Measurements from ENCODE around the gene CAMK1D.
A peak's percentile ranks its signal among the peaks of the same experiment; 100 is the strongest.
"Not testable (repeated sequence)": the region's sequence is repeated elsewhere in the genome, so short reads cannot be mapped to it uniquely, and the experiment has no call there.

Gene CAMK1D

GRCh38 chr10:12542133-12542670 is 192.9 kb downstream of the CAMK1D start:
- ATAC-seq (ENCODE audit: insufficient read depth, low read depth): no peak

GRCh38 chr10:12543589-12543988 is 194.2 kb downstream of the CAMK1D start:
- no peak overlapping the region for H2AFZ ChIP-seq (ENCODE audit: low read depth, low read length)
- H3K4me3 ChIP-seq (ENCODE audit: low read depth in 1 of 2, low read length in 2 of 2): no peak overlapping the region
- no peaks in the 10 kb centered on the region; the same call in 1 of the 2 replicates for H4K20me1 ChIP-seq (ENCODE audit: insufficient read depth, low read length)
- H3K36me3 ChIP-seq (ENCODE audit: insufficient read depth, low read length): no peaks in the 10 kb centered on the region
- H3K9ac ChIP-seq (ENCODE audit: low read depth, low read length): no peak overlapping the region
- no peaks in the 10 kb centered on the region for H3K9me3 ChIP-seq (ENCODE audit: insufficient read depth, low read length, severe bottlenecking)
- no peaks in the 10 kb centered on the region for H3K79me2 ChIP-seq (ENCODE audit: insufficient read depth, low read length)
- H3K27ac ChIP-seq (ENCODE audit: low read length): no peak overlapping the region
- peaks cover 14% of the 10 kb centered on the region for H3K4me1 ChIP-seq (ENCODE audit: insufficient read depth, low read length)
- H3K4me2 ChIP-seq (ENCODE audit: insufficient read depth, low read length): no peak overlapping the region
- DNase-seq (no peak), ATAC-seq (ENCODE audit: insufficient read depth, low read depth) (no peak)
- no peak for TF ChIP-seq EZH2 (IDR thresholded peaks at IDR 0.05; ENCODE audit: borderline replicate concordance, low read depth, low read length, severe bottlenecking)
- TF ChIP-seq CTCF (IDR thresholded peaks at IDR 0.05; ENCODE audit: borderline replicate concordance, extremely low read depth, low read length, poor library complexity, severe bottlenecking): no peak
- no peaks in the 10 kb centered on the region for H3K27me3 ChIP-seq (ENCODE audit: insufficient read depth, low read length, poor library complexity)

More at GRCh38 chr10:12542133-12542670, 192.9 kb downstream of the CAMK1D start:
- Histone ChIP-seq H3K36me3 (ENCODE audit: insufficient read depth, low read length) (no peaks in the 10 kb centered on the region), H3K9me3 (ENCODE audit: insufficient read depth, low read length, severe bottlenecking) (no peaks in the 10 kb centered on the region), H3K27me3 (ENCODE audit: insufficient read depth, low read length, poor library complexity) (no peaks in the 10 kb centered on the region), H4K20me1 (ENCODE audit: insufficient read depth, low read length) (no peaks in the 10 kb centered on the region), H3K27ac (ENCODE audit: low read length) (no peak overlapping the region), H3K79me2 (ENCODE audit: insufficient read depth, low read length) (no peaks in the 10 kb centered on the region), H2AFZ (ENCODE audit: low read depth, low read length) (no peak overlapping the region), H3K4me2 (ENCODE audit: insufficient read depth, low read length) (no peak overlapping the region), H3K4me3 (ENCODE audit: low read depth in 1 of 2, low read length in 2 of 2) (no peak overlapping the region), H3K4me1 (ENCODE audit: insufficient read depth, low read length) (peaks cover 5% of the 10 kb centered on the region), H3K9ac (ENCODE audit: low read depth, low read length) (no peak overlapping the region)
- TF ChIP-seq EZH2 (IDR thresholded peaks at IDR 0.05; ENCODE audit: borderline replicate concordance, low read depth, low read length, severe bottlenecking) (no peak), CTCF (IDR thresholded peaks at IDR 0.05; ENCODE audit: borderline replicate concordance, extremely low read depth, low read length, poor library complexity, severe bottlenecking) (no peak)
- DNase-seq: no peak

- not testable (repeated sequence) for H3K79me2 ChIP-seq (ENCODE audit: insufficient read depth, low read length); H2AFZ ChIP-seq (ENCODE audit: low read depth, low read length); DNase-seq
These were observed 196.9 kb downstream of the CAMK1D start for GRCh38 chr10:12546160-12546802.

DNA sequence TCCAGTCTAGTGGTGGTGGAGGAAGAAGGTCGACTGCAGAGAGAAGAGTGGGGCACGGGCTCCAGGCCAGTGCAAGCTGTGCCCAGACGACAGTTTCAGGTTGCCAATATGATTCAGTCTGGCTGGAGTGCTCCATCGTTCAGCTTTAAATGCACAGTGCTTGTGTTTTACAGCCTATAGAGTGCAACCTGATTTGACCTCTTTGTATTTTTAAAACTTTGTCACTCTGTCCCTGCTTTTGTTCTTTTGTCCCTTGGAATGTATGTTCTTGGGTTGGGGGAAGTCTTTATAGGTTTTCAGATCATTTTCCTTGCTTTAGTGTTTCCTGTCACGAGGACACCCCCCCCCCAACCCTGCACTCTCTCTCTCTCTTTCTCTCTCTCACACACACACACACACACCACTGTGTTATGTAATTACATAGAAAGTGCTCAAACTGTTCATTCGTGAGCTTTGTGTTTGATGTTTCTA is 198.0 kb downstream of the CAMK1D start:
- H3K4me2 ChIP-seq (ENCODE audit: insufficient read depth, low read length): no peak overlapping the region; the same call in 1 of the 2 replicates
- no peak overlapping the region for H3K9ac ChIP-seq (ENCODE audit: low read depth, low read length)
- no peaks in the 10 kb centered on the region for H3K9me3 ChIP-seq (ENCODE audit: insufficient read depth, low read length, severe bottlenecking)
- ATAC-seq (ENCODE audit: insufficient read depth, low read depth) (peak; percentile 69), DNase-seq (peak; percentile 17)
- no peaks in the 10 kb centered on the region for H3K27me3 ChIP-seq (ENCODE audit: insufficient read depth, low read length, poor library complexity)
- H2AFZ ChIP-seq (ENCODE audit: low read depth, low read length): 0 out of 2 replicates have a peak overlapping the region, but pooled peaks have one; percentile 31
- no peaks in the 10 kb centered on the region; the same call in 1 of the 2 replicates for H4K20me1 ChIP-seq (ENCODE audit: insufficient read depth, low read length)
- no peak overlapping the region for H3K4me3 ChIP-seq (ENCODE audit: low read depth in 1 of 2, low read length in 2 of 2)
- H3K79me2 ChIP-seq (ENCODE audit: insufficient read depth, low read length): no peaks in the 10 kb centered on the region
- TF ChIP-seq EZH2 (IDR thresholded peaks at IDR 0.05; ENCODE audit: borderline replicate concordance, low read depth, low read length, severe bottlenecking): no peak
- no peak for TF ChIP-seq CTCF (IDR thresholded peaks at IDR 0.05; ENCODE audit: borderline replicate concordance, extremely low read depth, low read length, poor library complexity, severe bottlenecking)
- no peaks in the 10 kb centered on the region for H3K36me3 ChIP-seq (ENCODE audit: insufficient read depth, low read length)
- peaks cover 14% of the 10 kb centered on the region for H3K4me1 ChIP-seq (ENCODE audit: insufficient read depth, low read length)
- peak overlapping the region; percentile 55 for H3K27ac ChIP-seq (ENCODE audit: low read length)

More at GRCh38 chr10:12546160-12546802, 196.9 kb downstream of the CAMK1D start:
- H3K36me3 ChIP-seq (ENCODE audit: insufficient read depth, low read length); H3K27ac ChIP-seq (ENCODE audit: low read length); H4K20me1 ChIP-seq (ENCODE audit: insufficient read depth, low read length); H3K27me3 ChIP-seq (ENCODE audit: insufficient read depth, low read length, poor library complexity); H3K4me3 ChIP-seq (ENCODE audit: low read depth in 1 of 2, low read length in 2 of 2); H3K9ac ChIP-seq (ENCODE audit: low read depth, low read length); H3K4me2 ChIP-seq (ENCODE audit: insufficient read depth, low read length); ATAC-seq (ENCODE audit: insufficient read depth, low read depth); H3K9me3 ChIP-seq (ENCODE audit: insufficient read depth, low read length, severe bottlenecking): not testable (repeated sequence)
- H3K4me1 ChIP-seq (ENCODE audit: insufficient read depth, low read length): peaks cover 14% of the 10 kb centered on the region

All from DND-41 (cell line).